NCI-H1436 treated with DMSO at 0.1 percent for 48 hours (cell line): Measurements from ENCODE around the gene PTPRO.
A peak's percentile ranks its signal among the peaks of the same experiment; 100 is the strongest.

Experiments
- DNase-seq: peaks from one replicate; lab custom pipeline; 2025; lab: John Stamatoyannopoulos, UW

PTPRO gene

DNA sequence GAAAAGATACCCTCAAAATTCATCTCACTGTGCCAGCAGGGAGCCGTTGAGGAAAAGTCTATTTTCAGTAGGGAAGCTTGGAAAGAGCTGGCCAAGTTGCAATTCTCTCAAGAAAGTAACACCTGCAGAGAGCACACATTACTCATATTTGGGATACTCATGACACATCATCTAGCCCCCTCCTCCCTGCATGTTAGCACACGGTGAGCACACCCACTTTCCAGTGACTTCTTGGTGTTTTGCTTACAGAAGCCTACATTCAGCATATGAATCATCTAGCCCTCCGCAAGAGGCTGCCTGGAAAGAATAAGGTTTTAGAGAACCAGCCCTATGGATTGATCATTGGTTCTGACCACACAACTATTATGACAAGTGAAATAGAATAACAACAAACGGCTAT is 124.5 kb downstream of the PTPRO start:
- no peak for DNase-seq

DNA sequence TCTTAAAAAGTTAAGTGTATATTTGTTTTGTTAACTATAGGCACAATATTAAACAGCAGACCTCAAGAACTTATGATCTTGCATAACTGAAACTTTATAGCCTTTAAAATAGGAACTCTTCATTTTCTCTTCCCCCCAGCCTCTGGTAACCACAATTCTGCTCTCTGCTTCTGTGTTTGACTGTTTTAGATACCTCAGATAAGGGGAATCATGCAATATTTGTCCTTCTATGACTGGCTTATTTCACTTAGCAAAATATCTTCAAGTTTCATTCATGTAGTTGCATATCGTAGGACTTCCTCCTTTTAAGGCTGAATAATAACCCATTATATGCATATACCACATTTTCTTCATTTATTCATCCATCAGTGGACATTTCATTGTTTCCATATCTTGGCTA is 131.3 kb downstream of the PTPRO start:
- no peak for DNase-seq

DNA sequence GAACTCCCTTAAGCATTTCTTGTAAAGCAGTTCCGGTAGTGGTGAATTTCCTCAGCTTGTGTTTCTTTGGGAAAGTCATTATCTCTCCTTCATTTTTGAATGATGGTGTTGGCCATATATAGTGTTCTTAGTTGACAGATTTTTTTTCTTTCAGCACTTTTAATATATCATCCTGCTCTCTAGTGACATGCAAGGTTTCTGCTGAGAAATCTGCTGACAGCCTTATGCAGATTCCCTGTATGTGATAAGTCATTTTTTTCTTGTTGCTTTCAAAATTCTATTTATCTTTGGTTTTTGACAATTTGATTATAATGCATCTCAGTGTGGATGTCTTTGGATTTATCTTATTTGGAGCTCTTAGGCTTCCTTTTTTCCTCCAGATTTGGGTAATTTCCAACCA is 135.7 kb downstream of the PTPRO start:
- no peak for DNase-seq

GRCh38 chr12:15468911-15469310 is 146.6 kb downstream of the PTPRO start:
- no peak for DNase-seq

GRCh38 chr12:15469356-15469755 is 147.0 kb downstream of the PTPRO start:
- DNase-seq, result no peak

DNA sequence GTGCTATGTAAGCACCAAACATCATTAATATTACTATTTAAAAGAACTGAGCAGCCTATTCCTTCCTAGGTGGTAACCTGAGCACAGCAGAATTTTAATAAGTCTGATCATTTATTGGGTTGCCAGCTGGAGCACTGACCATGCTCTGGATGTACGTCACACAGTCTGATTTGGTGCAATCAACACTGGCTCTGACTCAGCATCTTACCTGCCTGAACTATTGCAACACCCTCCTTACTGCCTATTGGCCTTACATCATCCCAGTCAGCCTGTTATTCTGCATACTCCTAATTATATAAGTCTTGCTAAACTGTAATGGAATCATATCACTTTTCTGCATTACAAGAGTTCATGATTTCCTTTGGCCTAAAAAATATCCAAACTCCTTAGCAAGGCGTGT is 149.7 kb downstream of the PTPRO start:
- no peak for DNase-seq

DNA sequence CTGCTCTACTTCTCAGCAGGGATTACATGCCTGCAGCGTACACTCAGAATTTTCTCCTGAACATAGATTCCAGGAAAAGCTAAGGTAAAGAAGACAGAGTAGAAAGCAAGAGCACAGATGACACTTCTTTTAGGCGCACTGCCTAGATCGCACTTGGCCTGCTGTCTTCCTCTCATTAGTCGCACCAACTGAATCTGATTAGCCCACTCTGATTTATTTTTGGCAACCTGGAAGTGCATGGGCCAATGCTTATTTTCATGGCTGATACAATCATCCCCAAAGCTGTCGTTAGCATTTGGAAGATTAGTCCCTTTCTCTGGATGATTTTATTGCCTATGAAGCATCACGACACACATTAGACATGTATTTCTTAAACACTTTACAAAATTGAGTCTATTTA is 152.5 kb downstream of the PTPRO start:
- no peak for DNase-seq

DNA sequence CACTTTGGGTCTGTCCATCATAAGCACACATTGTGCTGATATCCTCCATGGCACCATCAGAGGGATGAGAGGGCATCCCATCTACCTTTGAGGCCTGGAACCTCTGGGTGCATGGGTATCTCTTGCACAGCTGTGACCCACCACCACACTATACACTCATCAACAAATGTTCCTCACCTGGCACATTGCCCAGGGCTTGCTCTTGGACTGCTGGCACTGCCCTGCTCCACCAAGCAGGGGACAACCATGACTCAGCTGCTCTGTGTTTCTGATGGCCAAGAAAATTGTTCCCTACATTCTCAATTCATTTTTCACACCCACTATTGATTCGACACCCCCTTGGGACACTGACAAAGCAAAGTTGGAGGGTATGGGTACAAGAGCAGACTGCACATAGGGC is 155.5 kb downstream of the PTPRO start:
- no peak for DNase-seq

DNA sequence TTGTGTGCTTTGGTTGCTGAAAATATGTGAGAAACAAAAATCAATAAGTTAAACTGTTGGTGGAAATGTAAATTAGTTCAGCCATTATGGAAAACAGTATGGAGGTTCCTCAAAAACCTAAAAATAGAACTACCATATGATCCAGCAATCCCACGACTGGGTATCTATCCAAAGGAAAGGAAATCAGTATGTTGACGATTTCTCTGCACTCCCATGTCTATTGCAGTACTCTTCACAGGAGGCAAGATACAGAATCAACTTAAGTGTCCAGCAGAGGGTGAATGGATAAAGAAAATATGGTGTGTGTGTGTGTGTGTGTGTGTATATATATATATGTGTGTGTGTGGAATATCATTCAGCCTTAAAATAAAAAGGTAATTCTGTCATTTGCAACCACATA is 159.5 kb downstream of the PTPRO start:
- DNase-seq, result no peak

GRCh38 chr12:15485466-15485865 is 163.2 kb downstream of the PTPRO start:
- no peak for DNase-seq

GRCh38 chr12:15486859-15487258 is 164.6 kb downstream of the PTPRO start:
- DNase-seq, result no peak

DNA sequence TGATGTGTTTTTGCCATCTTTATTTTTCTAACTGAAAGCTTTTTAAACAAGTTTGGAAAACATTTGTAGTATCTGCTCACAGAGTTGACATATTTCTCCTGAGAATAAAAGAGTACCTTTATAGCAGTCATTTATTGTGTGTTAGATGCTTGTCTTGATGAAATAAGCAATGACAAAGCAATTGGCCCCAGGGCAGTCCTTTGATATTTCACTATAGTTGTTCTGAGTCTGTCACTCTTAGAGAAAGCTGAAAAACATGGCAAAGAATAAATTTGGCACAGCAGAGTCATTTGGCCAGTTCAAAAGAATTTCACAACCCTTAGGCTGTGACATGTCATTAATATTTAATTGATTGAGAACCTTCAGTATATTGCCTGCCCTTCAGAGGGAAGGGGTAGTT is 166.2 kb downstream of the PTPRO start:
- DNase-seq, result no peak

- no peak for DNase-seq
These were observed 172.2 kb downstream of the PTPRO start for GRCh38 chr12:15494329-15495046.

DNA sequence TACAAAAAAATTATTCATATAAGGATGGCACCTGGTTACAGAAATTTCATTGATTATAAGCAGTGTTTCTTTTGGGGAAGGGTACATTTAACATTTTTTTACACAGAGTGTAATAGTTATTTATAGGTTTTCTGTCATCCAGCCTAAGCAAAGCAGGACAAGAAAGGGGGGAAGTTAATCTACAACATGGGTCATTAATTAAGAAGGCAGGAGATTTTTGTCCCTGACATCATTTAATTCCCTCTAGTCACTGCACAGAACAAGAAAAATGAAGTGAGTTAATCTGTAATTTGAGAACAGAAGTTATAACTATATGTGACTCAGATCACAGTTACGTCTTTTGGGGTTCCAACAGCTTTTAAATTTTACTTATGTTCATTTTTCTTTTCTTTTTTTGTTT is 173.4 kb downstream of the PTPRO start:
- no peak for DNase-seq

- DNase-seq, result no peak
These were observed 174.4 kb downstream of the PTPRO start for GRCh38 chr12:15496738-15497137.

GRCh38 chr12:15497671-15498292 is 175.5 kb downstream of the PTPRO start:
- no peak for DNase-seq

- no peak for DNase-seq
These were observed 179.9 kb downstream of the PTPRO start for GRCh38 chr12:15502211-15502610.

- no peak for DNase-seq
These were observed 183.3 kb downstream of the PTPRO start for GRCh38 chr12:15505616-15506015.

DNA sequence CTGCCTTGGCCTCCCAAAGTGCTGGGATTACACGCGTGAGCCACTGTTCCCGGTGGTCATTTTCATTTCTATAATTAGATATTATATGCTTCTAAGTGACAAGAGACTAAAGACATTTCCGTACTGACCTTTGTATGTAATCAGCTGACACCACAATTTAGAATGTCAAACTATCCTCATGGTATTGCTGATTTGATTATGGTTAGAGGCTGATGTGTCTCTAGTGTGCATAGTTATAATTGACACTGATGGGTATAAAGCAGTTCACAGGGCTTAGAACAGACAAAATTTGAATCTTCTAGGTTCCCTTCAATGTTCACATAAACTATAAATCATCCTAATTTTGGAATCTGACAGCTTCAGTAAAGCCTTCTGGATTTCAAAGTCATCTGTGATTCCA is 192.7 kb downstream of the PTPRO start:
- DNase-seq, result no peak

- peak; percentile 21 for DNase-seq
These were observed 197.8 kb downstream of the PTPRO start for GRCh38 chr12:15520083-15520482.

DNA sequence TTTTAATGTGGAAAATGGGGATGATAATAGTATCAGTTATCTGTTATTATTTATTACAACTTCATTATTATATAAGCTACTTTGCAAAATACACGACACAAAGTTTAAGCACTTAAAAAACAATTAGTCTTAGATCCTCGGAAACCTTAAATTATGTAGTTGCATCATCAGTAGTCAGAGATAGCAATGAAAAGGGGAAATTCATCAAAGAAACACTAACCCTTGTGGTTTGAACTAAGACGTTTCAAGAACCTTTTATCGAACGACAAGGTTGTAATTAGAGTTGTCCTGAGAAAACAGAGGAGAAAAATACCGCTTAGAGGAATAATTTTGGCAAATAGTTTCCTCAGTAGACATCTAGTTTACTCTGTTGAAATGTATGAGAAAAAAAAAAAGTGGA is 198.5 kb downstream of the PTPRO start:
- no peak for DNase-seq

GRCh38 chr12:15522574-15523187 is 200.4 kb downstream of the PTPRO start:
- DNase-seq, result peak; percentile 48

DNA sequence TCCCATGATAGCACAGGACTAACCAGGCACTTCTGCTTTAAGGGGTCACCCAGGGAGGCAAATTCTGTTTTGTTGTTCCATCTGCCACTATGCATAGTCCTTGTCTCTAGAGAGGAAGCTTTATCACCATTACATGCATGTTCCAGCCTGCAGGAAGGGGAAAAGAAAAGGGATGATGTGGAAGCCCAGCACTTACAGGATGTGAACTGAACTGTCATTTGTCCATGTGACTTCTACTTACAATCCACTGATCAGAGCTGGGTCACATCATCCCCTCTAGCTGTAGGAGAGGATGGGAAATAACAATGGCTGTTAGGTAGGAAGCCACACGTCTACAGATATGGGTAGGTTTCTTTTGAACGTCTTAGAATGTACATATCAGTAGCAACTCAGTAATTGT is 203.1 kb downstream of the PTPRO start:
- no peak for DNase-seq

GRCh38 chr12:15526033-15526432 is 203.7 kb downstream of the PTPRO start:
- DNase-seq, result no peak
